HG03280 (cell line): ENCODE data around the gene KRTAP5-4.
"Not testable (repeated sequence)": the region's sequence is repeated elsewhere in the genome, so short reads cannot be mapped to it uniquely, and the experiment has no call there.

ENCODE experiments used
- ATAC-seq: cut with Tn5 transposase; IDR thresholded peaks from one replicate; pipeline ENCODE4 v1.9.1; 2021; ENCODE audit warnings: mild to moderate bottlenecking, moderate library complexity; ENCODE audit not compliant: unreplicated experiment

Gene KRTAP5-4

GRCh38 chr11:1639102-1639620 is 17.2 kb upstream of the KRTAP5-4 start:
- no peak for ATAC-seq

GRCh38 chr11:1638344-1638743 is 16.4 kb upstream of the KRTAP5-4 start:
- ATAC-seq = no peak

- ATAC-seq = no peak
These were observed 15.7 kb upstream of the KRTAP5-4 start for GRCh38 chr11:1637628-1638027.

GRCh38 chr11:1636291-1636950 is 14.5 kb upstream of the KRTAP5-4 start:
- ATAC-seq = no peak

- ATAC-seq = no peak
These were observed 11.9 kb upstream of the KRTAP5-4 start for GRCh38 chr11:1633864-1634263.

- ATAC-seq = no peak
These were observed 10.2 kb upstream of the KRTAP5-4 start for GRCh38 chr11:1632053-1632714.

- no peak for ATAC-seq
These were observed 9.2 kb upstream of the KRTAP5-4 start for GRCh38 chr11:1631066-1631568.

- no peak for ATAC-seq
These were observed 8.3 kb upstream of the KRTAP5-4 start for GRCh38 chr11:1630271-1630670.

- ATAC-seq = no peak
These were observed 7.6 kb upstream of the KRTAP5-4 start, which contains the start of gene KRTAP5-5 for GRCh38 chr11:1629326-1630185. TSS of gene KRTAP5-5 (plus strand) at chr11:1629775. CDS start at chr11:1629841, 66 bp downstream.

GRCh38 chr11:1628506-1629325 is 6.8 kb upstream of the KRTAP5-4 start:
- ATAC-seq = no peak

GRCh38 chr11:1625541-1625940 is 3.6 kb upstream of the KRTAP5-4 start:
- no peak for ATAC-seq

GRCh38 chr11:1624621-1625020 is 2.7 kb upstream of the KRTAP5-4 start:
- no peak for ATAC-seq

- no peak for ATAC-seq
These were observed 1.8 kb upstream of the KRTAP5-4 start for GRCh38 chr11:1623716-1624115.

GRCh38 chr11:1619449-1619848 is 2.5 kb downstream of the KRTAP5-4 start:
- ATAC-seq = no peak

GRCh38 chr11:1618231-1618630 is 3.7 kb downstream of the KRTAP5-4 start:
- no peak for ATAC-seq

- ATAC-seq = no peak
These were observed 13.6 kb downstream of the KRTAP5-4 start, which contains the start of gene KRTAP5-3 for GRCh38 chr11:1608363-1608762. TSS of gene KRTAP5-3 (minus strand) at chr11:1608463. CDS start at chr11:1608385, 78 bp downstream.

GRCh38 chr11:1607901-1608300 is 14.0 kb downstream of the KRTAP5-4 start:
- ATAC-seq = not testable (repeated sequence)

GRCh38 chr11:1607156-1607845 is 14.6 kb downstream of the KRTAP5-4 start:
- ATAC-seq = not testable (repeated sequence)

- ATAC-seq = not testable (repeated sequence)
These were observed 16.0 kb downstream of the KRTAP5-4 start for GRCh38 chr11:1605923-1606322.

GRCh38 chr11:1604711-1605110 is 17.2 kb downstream of the KRTAP5-4 start:
- no peak for ATAC-seq
